ENCODE data around the gene APOBEC3G.

Gene APOBEC3G

GRCh38 chr22:39136317-39136716, 59.2 kb downstream of the APOBEC3G start:
- in situ Hi-C loops (cut with MboI; ENCODE audit: low pct_unique_long_range_greater_than_20kb, low sequenced_read_pairs) = no loop called here
- no peak for DNase-seq
